H1 (cell line): ENCODE measurements around the gene BLCAP. TPM values are rescaled to one million over a fixed set of nuclear protein-coding genes. Genes with fewer than 3 reads are reported as not detected.

Experiments
- CTCF ChIA-PET: fragments of 300-600 bp; sonication (Branson Sonifier 250); formaldehyde crosslinking; loops from one replicate; lab custom pipeline; 2021; ENCODE audit not compliant: partially characterized antibody; lab: Charles Lee
- POLR2A ChIA-PET: fragments of 300-600 bp; sonication (Branson Sonifier 250); formaldehyde crosslinking; loops from one replicate; lab custom pipeline; 2021; ENCODE audit warnings: inconsistent platforms; ENCODE audit not compliant: partially characterized antibody; lab: Charles Lee
- DNase-seq, 2 experiments: peaks; one replicate each; pipeline versions ENCODE4 v3.0.0 to v3.0.0-alpha.2; 2010 to 2022; ENCODE audit warnings: low spot score in 2 of 2, low read depth in 1 of 2, mixed read lengths in 1 of 2
- FAIRE-seq: peaks from 2 replicates; lab custom pipeline; 2011; peaks lifted over from hg19 to GRCh38; lab: Jason Lieb, UNC
- H2AFZ ChIP-seq: 2 replicates; pipeline ENCODE4 v1.8.1; 2012; ENCODE audit warnings: low read length, inconsistent platforms
- H2AK5ac ChIP-seq: 2 replicates; pipeline ENCODE4 v1.6.1; 2013; ENCODE audit warnings: low read depth, low read length
- H2BK120ac ChIP-seq: replicated peaks from 2 replicates; pipeline ENCODE3; 2013; ENCODE audit warnings: low read depth, low read length, inconsistent platforms
- H2BK12ac ChIP-seq: 2 replicates; pipeline ENCODE4 v1.6.1; 2013; ENCODE audit warnings: low read depth, low read length
- H2BK15ac ChIP-seq: 2 replicates; pipeline ENCODE4 v1.6.1; 2013; ENCODE audit warnings: low read length
- H2BK20ac ChIP-seq: 2 replicates; pipeline ENCODE4 v1.6.1; 2013; ENCODE audit warnings: low read length
- H2BK5ac ChIP-seq: 2 replicates; pipeline ENCODE4 v1.6.1; 2013; ENCODE audit warnings: low read depth, low read length
- H3K14ac ChIP-seq: 2 replicates; pipeline ENCODE4 v1.6.1; 2013; ENCODE audit warnings: inconsistent platforms; ENCODE audit not compliant: insufficient read length
- H3K18ac ChIP-seq: 2 replicates; pipeline ENCODE4 v1.6.1; 2013; ENCODE audit warnings: low read length; ENCODE audit errors: extremely low read depth
- H3K23ac ChIP-seq: 2 replicates; pipeline ENCODE4 v1.6.1; 2013; ENCODE audit warnings: inconsistent platforms; ENCODE audit not compliant: insufficient read length
- H3K23me2 ChIP-seq: 2 replicates; pipeline ENCODE4 v1.6.1; 2013; ENCODE audit warnings: low read depth, low read length
- H3K27ac ChIP-seq: 2 replicates; pipeline ENCODE4 v1.6.1; 2011; ENCODE audit warnings: low read depth, low read length, inconsistent platforms
- H3K27me3 ChIP-seq, 4 experiments: replicated peaks in 1 of 4; 1 replicate in 1 of 4; 2 replicates in 3 of 4; pipeline versions ENCODE4 v1.6.1 to v1.8.1; 2011 to 2013; ENCODE audit warnings: low read length in 3 of 4, mild to moderate bottlenecking in 3 of 4, inconsistent platforms in 2 of 4, mixed read lengths in 2 of 4, moderate library complexity in 1 of 4; ENCODE audit not compliant: control insufficient read depth in 3 of 4, insufficient read depth in 3 of 4; ENCODE audit errors: extremely low read depth in 1 of 4
- H3K36me3 ChIP-seq, 4 experiments: 2 replicates each; pipeline versions ENCODE4 v1.6.1 to v1.8.1; 2011 to 2013; ENCODE audit warnings: mild to moderate bottlenecking in 4 of 4, low read length in 3 of 4, moderate library complexity in 2 of 4, control low read depth in 1 of 4, inconsistent platforms in 1 of 4; ENCODE audit not compliant: insufficient read depth in 4 of 4, control insufficient read depth in 2 of 4
- H3K4ac ChIP-seq: replicated peaks from 2 replicates; pipeline ENCODE3; 2013; ENCODE audit warnings: low read length, low read depth, mixed read lengths, inconsistent platforms; ENCODE audit not compliant: insufficient read length
- H3K4me1 ChIP-seq, 4 experiments: replicated peaks in 1 of 4; 1 replicate in 1 of 4; 2 replicates in 3 of 4; pipeline versions ENCODE4 v1.6.1 to v1.8.1; 2011 to 2013; ENCODE audit warnings: low read length in 3 of 4, inconsistent platforms in 2 of 4, mixed read lengths in 1 of 4; ENCODE audit not compliant: insufficient read depth in 4 of 4, control insufficient read depth in 3 of 4
- H3K4me2 ChIP-seq, 2 experiments: 2 replicates each; pipeline versions ENCODE4 v1.6.1 to v1.8.1; 2011 to 2013; ENCODE audit warnings: low read depth in 2 of 2, low read length in 2 of 2, control low read depth in 1 of 2, inconsistent platforms in 1 of 2, mild to moderate bottlenecking in 1 of 2; ENCODE audit not compliant: insufficient read depth in 1 of 2
- H3K4me3 ChIP-seq, 4 experiments: fragments of 200-600, 300-600 bp in 1 of 4; sonication (generic), shearing (Covaris generic), sonication (Bioruptor Twin) in 1 of 4; 2 replicates each; pipeline versions ENCODE4 v1.5.1 to v1.8.1; 2011 to 2016; ENCODE audit warnings: low read length in 4 of 4, low read depth in 3 of 4, control low read depth in 2 of 4, inconsistent platforms in 2 of 4, mild to moderate bottlenecking in 2 of 4, mixed read lengths in 1 of 4, moderate library complexity in 1 of 4; ENCODE audit not compliant: insufficient read depth in 2 of 4; ENCODE audit errors: extremely low read depth in 1 of 4
- H3K56ac ChIP-seq: replicated peaks from 2 replicates; pipeline ENCODE3; 2013; ENCODE audit warnings: low read depth, mild to moderate bottlenecking, mixed read lengths, low read length, inconsistent platforms; ENCODE audit not compliant: insufficient read length
- H3K79me1 ChIP-seq: 2 replicates; pipeline ENCODE4 v1.6.1; 2013; ENCODE audit warnings: low read depth, low read length, control low read depth
- H3K79me2 ChIP-seq, 2 experiments: 2 replicates each; pipeline versions ENCODE4 v1.6.1 to v1.8.1; 2012 to 2013; ENCODE audit warnings: low read length in 2 of 2, mild to moderate bottlenecking in 2 of 2, inconsistent platforms in 1 of 2; ENCODE audit not compliant: insufficient read depth in 2 of 2, control insufficient read depth in 1 of 2
- H3K9ac ChIP-seq, 4 experiments: replicated peaks in 1 of 4; 1 replicate in 1 of 4; 2 replicates in 3 of 4; pipeline versions ENCODE4 v1.6.1 to v1.8.1; 2011 to 2013; ENCODE audit warnings: low read depth in 3 of 4, low read length in 3 of 4, control low read depth in 2 of 4, mild to moderate bottlenecking in 2 of 4, moderate library complexity in 2 of 4, inconsistent platforms in 1 of 4; ENCODE audit errors: extremely low read depth in 1 of 4
- H3K9me3 ChIP-seq, 2 experiments: 2 replicates each; pipeline versions ENCODE4 v1.6.1 to v1.8.1; 2012 to 2013; ENCODE audit warnings: mild to moderate bottlenecking in 2 of 2, moderate library complexity in 2 of 2, control low read depth in 1 of 2, inconsistent platforms in 1 of 2, low read depth in 1 of 2, low read length in 1 of 2, mixed read lengths in 1 of 2; ENCODE audit not compliant: insufficient read depth in 2 of 2
- H4K20me1 ChIP-seq, 2 experiments: replicated peaks in 1 of 2; 2 replicates each; pipeline versions ENCODE3 to v1.8.1; 2011 to 2013; ENCODE audit warnings: inconsistent platforms in 2 of 2, low read length in 2 of 2, mild to moderate bottlenecking in 1 of 2; ENCODE audit not compliant: insufficient read depth in 2 of 2, control insufficient read depth in 1 of 2
- H4K5ac ChIP-seq: 2 replicates; pipeline ENCODE4 v1.6.1; 2013; ENCODE audit warnings: low read length, low read depth, mixed read lengths, inconsistent platforms; ENCODE audit not compliant: insufficient read length
- H4K8ac ChIP-seq: 2 replicates; pipeline ENCODE4 v1.8.0; 2013; ENCODE audit warnings: mild to moderate bottlenecking, moderate library complexity, low read length, inconsistent platforms; ENCODE audit not compliant: insufficient read depth; ENCODE audit errors: extremely low read depth
- H4K91ac ChIP-seq: replicated peaks from 2 replicates; pipeline ENCODE3; 2013; ENCODE audit warnings: low read length, mixed read lengths, inconsistent platforms; ENCODE audit not compliant: insufficient read length
- FOSL1 ChIP-seq: IDR thresholded peaks from 2 replicates; pipeline ENCODE4 v1.6.1; 2011; ENCODE audit warnings: mild to moderate bottlenecking, low read depth, low read length, moderate library complexity; ENCODE audit not compliant: insufficient read depth
- SIRT6 ChIP-seq: IDR thresholded peaks from one replicate; pipeline ENCODE4 v1.7.1; 2012; ENCODE audit warnings: low read length, inconsistent platforms
- WGBS, 2 experiments: shearing (Covaris generic) in 1 of 2; methylation state at CpG; one replicate each; pipeline versions ENCODE4 v1.1.6 to v1.1.7; 2013 to 2015; ENCODE audit warnings: low lambda C conversion rate in 2 of 2, mixed read lengths in 2 of 2, inconsistent platforms in 1 of 2, low coverage in 1 of 2, missing lambda C conversion rate in 1 of 2; ENCODE audit not compliant: insufficient replicate concordance in 2 of 2, insufficient coverage in 1 of 2, insufficient read length in 1 of 2; ENCODE audit errors: extremely low coverage in 1 of 2, missing lambda C conversion rate in 1 of 2; 5-methylcytosine and 5-hydroxymethylcytosine counted together
- polyA plus RNA-seq, 7 experiments: library from polyadenylated mRNA; depleted of rRNA in 3 of 7; stranded (reverse) in 5 of 7; unstranded in 2 of 7; fragments of >200 nt in 5 of 7; fragments of 200-250 nt in 2 of 7; gene quantifications; 1 replicate in 5 of 7; 2 replicates in 1 of 7; 4 replicates in 1 of 7; pipeline versions ENCODE4 v1.2.1 to v1.2.3, GENCODE V29; 2011 to 2013; ENCODE audit warnings: missing spikeins in 2 of 7, mixed read lengths in 2 of 7
- total RNA-seq: library from RNA; stranded (reverse); fragmentation: NEBNext Ultra II Directional; extraction: Animal tissue kit (Norgen Biotek cat#: 25700); gene quantifications from 2 replicates; pipeline ENCODE4 v1.2.1, GENCODE V29; 2021

The BLCAP gene
- total and polyA plus RNA-seq, 2 of the 8 experiments (the other 6 are each of a cell fraction or from before 2014, with no cell fraction given), result 60.3 to 72.2 TPM

- Histone ChIP-seq H3K79me2 (no peaks in the 10 kb centered on the region), H2BK20ac (no peak overlapping the region), H3K4me1 (no peaks in the 10 kb centered on the region), H4K5ac (no peak overlapping the region), H3K9ac (no peak overlapping the region), H2BK5ac (no peak overlapping the region), H2AFZ (no peak overlapping the region), H2BK15ac (no peak overlapping the region), H4K8ac (no peak overlapping the region), H3K23ac (no peak overlapping the region), H3K14ac (no peak overlapping the region), H3K27ac (no peak overlapping the region), H3K23me2 (no peaks in the 10 kb centered on the region), H3K4me3 (no peak overlapping the region), H3K79me1 (no peaks in the 10 kb centered on the region), H2BK12ac (no peak overlapping the region), H3K4ac (no peak overlapping the region), H3K18ac (no peak overlapping the region), H2AK5ac (no peak overlapping the region), H3K9me3 (peaks cover 0 to 6% of the 10 kb centered on the region in 2 experiments; a peak in 2 of 4 replicates), H3K36me3 (no peaks in the 10 kb centered on the region), H4K91ac (no peak overlapping the region), H3K27me3 (no peaks in the 10 kb centered on the region; a peak in 1 of 7 replicates), H3K56ac (no peak overlapping the region), H4K20me1 (no peaks in the 10 kb centered on the region), H3K4me2 (no peak overlapping the region), H2BK120ac (no peak overlapping the region)
- POLR2A ChIA-PET, result interaction anchor here (0.6 to 1.8 kb wide), 4 partner anchors 9 to 1343 kb away, joined by 3 to 6 read pairs (median 3); no protein-coding TSS in a partner anchor
- DNase-seq, result no peak
- CTCF ChIA-PET, result interaction anchor here (1.3 to 1.6 kb wide), 2 partner anchors 36 to 103 kb away, joined by 3 to 4 read pairs; no protein-coding TSS in a partner anchor
- no peak for FAIRE-seq
- 100% methylated on average over 1 of the region's 1 CpG; no CpG with 5 or more reads in 1 of the 2 experiments for WGBS, 2 experiments
- TF ChIP-seq FOSL1 (no peak), SIRT6 (no peak)
Measured at GRCh38 chr20:37480919-37481318, 46.8 kb downstream of the BLCAP start.
